Measurements from ENCODE around the gene CCDC148. TPM values are rescaled to one million over a fixed set of nuclear protein-coding genes. Genes with fewer than 3 reads are reported as not detected.

CCDC148 gene
- total and polyA plus RNA-seq, 10 of the 15 experiments (the other 5 are each of a cell fraction or from before 2014, with no cell fraction given): 0.07 to 0.30 (median 0.18) TPM; not detected in 7

DNA sequence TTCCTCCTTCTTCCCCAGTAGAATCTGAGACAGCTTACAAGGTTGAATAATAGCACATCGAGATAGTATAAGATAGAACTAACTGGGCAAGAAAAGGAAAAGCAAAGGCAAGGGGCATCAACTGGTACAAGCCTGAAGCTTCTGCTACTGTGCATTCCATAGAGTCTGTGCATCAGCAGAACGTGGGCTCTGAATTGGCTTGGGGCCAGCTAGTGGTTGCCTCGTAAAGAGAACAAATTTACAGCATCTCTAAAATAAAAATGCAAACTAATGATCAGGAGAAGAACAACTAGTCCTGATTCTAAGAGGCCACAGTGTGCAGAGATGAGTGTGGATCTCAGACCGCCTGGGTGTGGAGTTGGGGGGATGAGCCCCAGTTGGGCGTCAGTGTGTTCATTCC lies 318.3 kb downstream of the CCDC148 start (continued):
- TF ChIP-seq, protein P1, sequence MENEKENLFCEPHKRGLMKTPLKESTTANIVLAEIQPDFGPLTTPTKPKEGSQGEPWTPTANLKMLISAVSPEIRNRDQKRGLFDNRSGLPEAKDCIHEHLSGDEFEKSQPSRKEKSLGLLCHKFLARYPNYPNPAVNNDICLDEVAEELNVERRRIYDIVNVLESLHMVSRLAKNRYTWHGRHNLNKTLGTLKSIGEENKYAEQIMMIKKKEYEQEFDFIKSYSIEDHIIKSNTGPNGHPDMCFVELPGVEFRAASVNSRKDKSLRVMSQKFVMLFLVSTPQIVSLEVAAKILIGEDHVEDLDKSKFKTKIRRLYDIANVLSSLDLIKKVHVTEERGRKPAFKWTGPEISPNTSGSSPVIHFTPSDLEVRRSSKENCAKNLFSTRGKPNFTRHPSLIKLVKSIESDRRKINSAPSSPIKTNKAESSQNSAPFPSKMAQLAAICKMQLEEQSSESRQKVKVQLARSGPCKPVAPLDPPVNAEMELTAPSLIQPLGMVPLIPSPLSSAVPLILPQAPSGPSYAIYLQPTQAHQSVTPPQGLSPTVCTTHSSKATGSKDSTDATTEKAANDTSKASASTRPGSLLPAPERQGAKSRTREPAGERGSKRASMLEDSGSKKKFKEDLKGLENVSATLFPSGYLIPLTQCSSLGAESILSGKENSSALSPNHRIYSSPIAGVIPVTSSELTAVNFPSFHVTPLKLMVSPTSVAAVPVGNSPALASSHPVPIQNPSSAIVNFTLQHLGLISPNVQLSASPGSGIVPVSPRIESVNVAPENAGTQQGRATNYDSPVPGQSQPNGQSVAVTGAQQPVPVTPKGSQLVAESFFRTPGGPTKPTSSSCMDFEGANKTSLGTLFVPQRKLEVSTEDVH (IDR thresholded peaks at IDR 0.05; ENCODE audit: low read depth, partially characterized antibody): no peak
- TF ChIP-seq, protein P2, sequence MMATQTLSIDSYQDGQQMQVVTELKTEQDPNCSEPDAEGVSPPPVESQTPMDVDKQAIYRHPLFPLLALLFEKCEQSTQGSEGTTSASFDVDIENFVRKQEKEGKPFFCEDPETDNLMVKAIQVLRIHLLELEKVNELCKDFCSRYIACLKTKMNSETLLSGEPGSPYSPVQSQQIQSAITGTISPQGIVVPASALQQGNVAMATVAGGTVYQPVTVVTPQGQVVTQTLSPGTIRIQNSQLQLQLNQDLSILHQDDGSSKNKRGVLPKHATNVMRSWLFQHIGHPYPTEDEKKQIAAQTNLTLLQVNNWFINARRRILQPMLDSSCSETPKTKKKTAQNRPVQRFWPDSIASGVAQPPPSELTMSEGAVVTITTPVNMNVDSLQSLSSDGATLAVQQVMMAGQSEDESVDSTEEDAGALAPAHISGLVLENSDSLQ (IDR thresholded peaks at IDR 0.05): no peak
- no peak for TF ChIP-seq ZNF274 (IDR thresholded peaks at IDR 0.05; ENCODE audit: insufficient read depth, insufficient read length)

DNA sequence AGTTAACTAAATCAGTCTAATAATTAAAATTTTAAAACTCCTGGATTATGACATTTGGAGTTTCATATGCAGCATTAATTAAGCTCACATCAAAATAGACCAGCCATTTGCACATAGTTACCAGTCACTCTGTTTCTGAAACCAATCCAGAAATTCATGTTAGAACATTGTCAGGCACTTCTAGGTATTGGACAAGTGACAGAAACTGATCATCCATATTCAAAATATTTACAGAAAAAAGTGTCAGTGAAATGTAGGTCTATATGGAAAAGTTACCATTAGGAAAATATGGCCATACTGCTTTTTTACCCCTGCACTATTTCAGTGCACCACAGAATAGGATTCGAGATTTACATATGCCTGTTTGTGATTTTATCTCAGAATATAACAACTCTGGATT lies 321.5 kb downstream of the CCDC148 start:
- Histone ChIP-seq H3K27me3 (replicated peaks in 1 of 2; ENCODE audit: control insufficient read depth in 2 of 2, insufficient read depth in 2 of 2, low read length in 1 of 2) (no peaks in the 10 kb centered on the region; a peak in 1 of 4 replicates), H3K9me3 (replicated peaks; ENCODE audit: control insufficient read depth, insufficient read depth, low read length) (no peaks in the 10 kb centered on the region), H4K20me1 (ENCODE audit: control insufficient read depth, insufficient read depth) (no peaks in the 10 kb centered on the region), H2AFZ (ENCODE audit: control insufficient read depth, low read depth, low read length) (no peak overlapping the region), H3K4me1 (ENCODE audit: control insufficient read depth, insufficient read depth, low read length) (no peaks in the 10 kb centered on the region), H3K27ac (ENCODE audit: control insufficient read depth, insufficient read depth) (no peak overlapping the region), H3K79me2 (ENCODE audit: control insufficient read depth, insufficient read depth, low read length) (no peaks in the 10 kb centered on the region), H3K4me2 (ENCODE audit: control insufficient read depth, insufficient read depth) (no peak overlapping the region), H3K4me3 (no peak overlapping the region), H3K36me3 (ENCODE audit: control insufficient read depth in 2 of 2, insufficient read depth in 2 of 2, low read length in 1 of 2) (no peaks in the 10 kb centered on the region), H3K9ac (ENCODE audit: control insufficient read depth, insufficient read depth, low read length) (no peak overlapping the region)
- SMC1A ChIA-PET (ENCODE audit: uncharacterized antibody, unreplicated experiment): no interaction called here
- POLR2A ChIA-PET: no interaction called here
- in situ Hi-C loops (cut with MboI) (no loop called here), intact Hi-C loops (cut with micrococcal nuclease; ENCODE audit: unreplicated experiment) (no loop called here)
- no peak for TF ChIP-seq FOXK2 (IDR thresholded peaks at IDR 0.05)
- TF ChIP-seq TARDBP (IDR thresholded peaks at IDR 0.05; ENCODE audit: borderline replicate concordance): no peak
- TF ChIP-seq, protein P3, sequence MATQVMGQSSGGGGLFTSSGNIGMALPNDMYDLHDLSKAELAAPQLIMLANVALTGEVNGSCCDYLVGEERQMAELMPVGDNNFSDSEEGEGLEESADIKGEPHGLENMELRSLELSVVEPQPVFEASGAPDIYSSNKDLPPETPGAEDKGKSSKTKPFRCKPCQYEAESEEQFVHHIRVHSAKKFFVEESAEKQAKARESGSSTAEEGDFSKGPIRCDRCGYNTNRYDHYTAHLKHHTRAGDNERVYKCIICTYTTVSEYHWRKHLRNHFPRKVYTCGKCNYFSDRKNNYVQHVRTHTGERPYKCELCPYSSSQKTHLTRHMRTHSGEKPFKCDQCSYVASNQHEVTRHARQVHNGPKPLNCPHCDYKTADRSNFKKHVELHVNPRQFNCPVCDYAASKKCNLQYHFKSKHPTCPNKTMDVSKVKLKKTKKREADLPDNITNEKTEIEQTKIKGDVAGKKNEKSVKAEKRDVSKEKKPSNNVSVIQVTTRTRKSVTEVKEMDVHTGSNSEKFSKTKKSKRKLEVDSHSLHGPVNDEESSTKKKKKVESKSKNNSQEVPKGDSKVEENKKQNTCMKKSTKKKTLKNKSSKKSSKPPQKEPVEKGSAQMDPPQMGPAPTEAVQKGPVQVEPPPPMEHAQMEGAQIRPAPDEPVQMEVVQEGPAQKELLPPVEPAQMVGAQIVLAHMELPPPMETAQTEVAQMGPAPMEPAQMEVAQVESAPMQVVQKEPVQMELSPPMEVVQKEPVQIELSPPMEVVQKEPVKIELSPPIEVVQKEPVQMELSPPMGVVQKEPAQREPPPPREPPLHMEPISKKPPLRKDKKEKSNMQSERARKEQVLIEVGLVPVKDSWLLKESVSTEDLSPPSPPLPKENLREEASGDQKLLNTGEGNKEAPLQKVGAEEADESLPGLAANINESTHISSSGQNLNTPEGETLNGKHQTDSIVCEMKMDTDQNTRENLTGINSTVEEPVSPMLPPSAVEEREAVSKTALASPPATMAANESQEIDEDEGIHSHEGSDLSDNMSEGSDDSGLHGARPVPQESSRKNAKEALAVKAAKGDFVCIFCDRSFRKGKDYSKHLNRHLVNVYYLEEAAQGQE (IDR thresholded peaks at IDR 0.05; ENCODE audit: low read depth, low read length): no peak
- no peak for TF ChIP-seq BRCA1 (IDR thresholded peaks at IDR 0.05; ENCODE audit: low read depth, low read length)
- no peak for TF ChIP-seq SREBF2 (IDR thresholded peaks at IDR 0.05; ENCODE audit: low read length)
- TF ChIP-seq MTA3 (IDR thresholded peaks at IDR 0.05; ENCODE audit: borderline replicate concordance, low read length): no peak
- TF ChIP-seq, protein P2 (IDR thresholded peaks at IDR 0.05): no peak
- no peak for TF ChIP-seq CEBPB (IDR thresholded peaks at IDR 0.05; ENCODE audit: borderline replicate concordance in 1 of 2, low read depth in 2 of 2, low read length in 2 of 2)
- FAIRE-seq (no peak), ATAC-seq (no peak), DNase-seq (ENCODE audit: low read depth, low spot score) (no peak)
- BruUV-seq (replicated peaks): no TSS peak
- RAD21 ChIA-PET (ENCODE audit: unreplicated experiment): no interaction called here
- CTCF ChIA-PET: no interaction called here
- WGBS (ENCODE audit: insufficient coverage, insufficient replicate concordance, low lambda C conversion rate, missing lambda C conversion rate): 0% methylated on average over 1 of the region's 1 CpG
